ENCODE measurements around the gene ZNF844. TPM values are rescaled to one million over a fixed set of nuclear protein-coding genes. Genes with fewer than 3 reads are reported as not detected.
"Not testable (repeated sequence)": the region's sequence is repeated elsewhere in the genome, so short reads cannot be mapped to it uniquely, and the experiment has no call there.

The ZNF844 gene
- total RNA-seq, 4 donors from 2014 or later: 8.0 to 19.0 (median 9.9) TPM

- 22 to 23% methylated on average over 2 to 9 of the region's 10 CpGs for WGBS, 2 donors (ENCODE audit: low coverage in 1 of 2)
- Histone ChIP-seq H3K36me3 (peaks cover 0 to 8% of the 10 kb centered on the region in 2 donors), H3K4me3 (peak overlapping the region; percentile 53 to 77), H3K9me3 (no peaks in the 10 kb centered on the region), H3K27ac (peak overlapping the region in 2 of 4 donors; percentile 86 to 88), H3K27me3 (no peaks in the 10 kb centered on the region), H3K4me1 (peaks cover 0 to 30% (median 0%) of the 10 kb centered on the region in 3 donors)
- no peak for TF ChIP-seq EP300 (IDR thresholded peaks at IDR 0.05)
- no peak for TF ChIP-seq POLR2AphosphoS5 (IDR thresholded peaks at IDR 0.05)
- no peak for ATAC-seq
These were observed 28.4 kb downstream of the ZNF844 start for GRCh38 chr19:12092956-12093355.

- H3K4me1 ChIP-seq: peaks cover 0 to 30% (median 0%) of the 10 kb centered on the region in 3 donors
- H3K36me3 ChIP-seq: peaks cover 0 to 16% of the 10 kb centered on the region in 2 donors
- H3K4me3 ChIP-seq: no peak overlapping the region
- H3K9me3 ChIP-seq: no peaks in the 10 kb centered on the region
- no peak for TF ChIP-seq POLR2AphosphoS5 (IDR thresholded peaks at IDR 0.05)
- no peak overlapping the region for H3K27ac ChIP-seq
- no peaks in the 10 kb centered on the region for H3K27me3 ChIP-seq
- WGBS, 2 donors (ENCODE audit: low coverage in 1 of 2): 95 to 97% methylated on average over 3 of the region's 3 CpGs
- no peak for ATAC-seq
These were observed 29.2 kb downstream of the ZNF844 start for GRCh38 chr19:12093777-12094176.

- no peak for ATAC-seq
- Histone ChIP-seq H3K36me3 (peaks cover 0 to 16% of the 10 kb centered on the region in 2 donors), H3K4me1 (peaks cover 0 to 30% (median 0%) of the 10 kb centered on the region in 3 donors), H3K27ac (no peak overlapping the region), H3K9me3 (no peaks in the 10 kb centered on the region), H3K27me3 (no peaks in the 10 kb centered on the region), H3K4me3 (no peak overlapping the region)
- TF ChIP-seq POLR2AphosphoS5 (IDR thresholded peaks at IDR 0.05) (no peak), EP300 (IDR thresholded peaks at IDR 0.05) (no peak), CTCF (IDR thresholded peaks at IDR 0.05) (no peak), POLR2A (IDR thresholded peaks at IDR 0.05) (no peak)
- 100% methylated on average over 2 to 4 of the region's 4 CpGs for WGBS, 2 donors (ENCODE audit: low coverage in 1 of 2)
These were observed 30.7 kb downstream of the ZNF844 start for GRCh38 chr19:12095111-12095790.

GRCh38 chr19:12098040-12098439, 33.5 kb downstream of the ZNF844 start:
- no peak overlapping the region for H3K27ac ChIP-seq
- ATAC-seq: no peak
- whole genome bisulfite sequencing, 2 donors (ENCODE audit: low coverage in 1 of 2): 86 to 93% methylated on average over 5 of the region's 9 CpGs

GRCh38 chr19:12103909-12104308, 39.4 kb downstream of the ZNF844 start:
- not testable (repeated sequence) for H3K4me3 ChIP-seq, H3K36me3 ChIP-seq, H3K27me3 ChIP-seq, H3K4me1 ChIP-seq, H3K27ac ChIP-seq, ATAC-seq, H3K9me3 ChIP-seq
- 83 to 84% methylated on average over 1 to 4 of the region's 4 CpGs for WGBS, 2 donors (ENCODE audit: low coverage in 1 of 2)

More at GRCh38 chr19:12098040-12098439, 33.5 kb downstream of the ZNF844 start:
- peaks cover 0 to 16% of the 10 kb centered on the region in 2 donors for H3K36me3 ChIP-seq
- H3K4me1 ChIP-seq: peaks cover 0 to 10% (median 0%) of the 10 kb centered on the region in 3 donors
- H3K4me3 ChIP-seq: no peak overlapping the region
- no peak for TF ChIP-seq POLR2A (IDR thresholded peaks at IDR 0.05)
- TF ChIP-seq EP300 (IDR thresholded peaks at IDR 0.05): no peak
- no peak for TF ChIP-seq CTCF (IDR thresholded peaks at IDR 0.05)
- TF ChIP-seq POLR2AphosphoS5 (IDR thresholded peaks at IDR 0.05): no peak
- H3K9me3 ChIP-seq: no peaks in the 10 kb centered on the region
- no peaks in the 10 kb centered on the region for H3K27me3 ChIP-seq

GRCh38 chr19:12111176-12111575, 46.6 kb downstream of the ZNF844 start:
- no peak for ATAC-seq
- 60 to 100% methylated on average over 1 of the region's 2 CpGs for WGBS, 2 donors (ENCODE audit: low coverage in 1 of 2)

More at GRCh38 chr19:12111176-12111575, 46.6 kb downstream of the ZNF844 start:
- Histone ChIP-seq H3K36me3 (peaks cover 0 to 30% of the 10 kb centered on the region in 2 donors), H3K27ac (no peak overlapping the region), H3K9me3 (peaks cover 0 to 27% (median 0%) of the 10 kb centered on the region in 3 donors), H3K27me3 (no peaks in the 10 kb centered on the region), H3K4me1 (no peaks in the 10 kb centered on the region), H3K4me3 (no peak overlapping the region)
- no peak for TF ChIP-seq EP300 (IDR thresholded peaks at IDR 0.05)
- no peak for TF ChIP-seq CTCF (IDR thresholded peaks at IDR 0.05)
- TF ChIP-seq POLR2AphosphoS5 (IDR thresholded peaks at IDR 0.05): no peak

Data from gastroesophageal sphincter (tissue), 4 donors.